HUES6 (cell line): ENCODE data around the gene TNS4.
A peak's percentile ranks its signal among the peaks of the same experiment; 100 is the strongest.

ENCODE experiments used
- H3K27ac ChIP-seq: 2 replicates; pipeline ENCODE4 v1.7.0; 2013; ENCODE audit warnings: low read depth, mild to moderate bottlenecking, low read length, inconsistent platforms
- H3K27me3 ChIP-seq: 2 replicates; pipeline ENCODE4 v1.6.1; 2013; ENCODE audit warnings: low read length; ENCODE audit not compliant: control insufficient read depth, insufficient read depth
- H3K36me3 ChIP-seq: 2 replicates; pipeline ENCODE4 v1.6.1; 2013; ENCODE audit warnings: low read length; ENCODE audit not compliant: control insufficient read depth, insufficient read depth
- H3K4me1 ChIP-seq: 2 replicates; pipeline ENCODE4 v1.6.1; 2013; ENCODE audit warnings: low read length; ENCODE audit not compliant: control insufficient read depth, insufficient read depth
- H3K4me3 ChIP-seq: 2 replicates; pipeline ENCODE4 v1.5.1; 2013; ENCODE audit warnings: low read depth, low read length
- H3K9ac ChIP-seq: one replicate; pipeline ENCODE4 v1.6.1; 2013; ENCODE audit warnings: mild to moderate bottlenecking, low read length
- H3K9me3 ChIP-seq: 2 replicates; pipeline ENCODE4 v1.6.1; 2013; ENCODE audit warnings: low read depth, low read length; ENCODE audit not compliant: control insufficient read depth, insufficient read depth

Gene TNS4

GRCh38 chr17:40511667-40512220, 10.3 kb upstream of the TNS4 start:
- H3K27ac ChIP-seq, result no peak overlapping the region
- peaks cover 35% of the 10 kb centered on the region for H3K4me1 ChIP-seq
- no peaks in the 10 kb centered on the region for H3K9me3 ChIP-seq
- no peaks in the 10 kb centered on the region for H3K27me3 ChIP-seq
- H3K9ac ChIP-seq, result no peak overlapping the region
- no peaks in the 10 kb centered on the region for H3K36me3 ChIP-seq
- no peak overlapping the region for H3K4me3 ChIP-seq

- H3K9ac ChIP-seq, result no peak overlapping the region
- no peak overlapping the region for H3K27ac ChIP-seq
- no peaks in the 10 kb centered on the region for H3K9me3 ChIP-seq
- H3K4me1 ChIP-seq, result peaks cover 36% of the 10 kb centered on the region
- H3K4me3 ChIP-seq, result no peak overlapping the region
- H3K36me3 ChIP-seq, result no peaks in the 10 kb centered on the region
- no peaks in the 10 kb centered on the region for H3K27me3 ChIP-seq
Measured at GRCh38 chr17:40511136-40511535, 9.7 kb upstream of the TNS4 start.

GRCh38 chr17:40510328-40510648, 8.9 kb upstream of the TNS4 start:
- no peak overlapping the region for H3K4me3 ChIP-seq
- no peak overlapping the region for H3K27ac ChIP-seq
- no peaks in the 10 kb centered on the region for H3K36me3 ChIP-seq
- H3K9ac ChIP-seq, result peak overlapping the region; percentile 1
- no peaks in the 10 kb centered on the region for H3K9me3 ChIP-seq
- peaks cover 33% of the 10 kb centered on the region for H3K4me1 ChIP-seq
- H3K27me3 ChIP-seq, result no peaks in the 10 kb centered on the region

- Histone ChIP-seq H3K4me3 (no peak overlapping the region), H3K36me3 (no peaks in the 10 kb centered on the region), H3K4me1 (peaks cover 31% of the 10 kb centered on the region), H3K9ac (peak overlapping the region; percentile 1), H3K27ac (no peak overlapping the region), H3K9me3 (no peaks in the 10 kb centered on the region), H3K27me3 (no peaks in the 10 kb centered on the region)
Measured at GRCh38 chr17:40509626-40510327, 8.4 kb upstream of the TNS4 start.

GRCh38 chr17:40506786-40507185, 5.4 kb upstream of the TNS4 start:
- H3K27me3 ChIP-seq, result no peaks in the 10 kb centered on the region
- no peak overlapping the region for H3K4me3 ChIP-seq
- no peaks in the 10 kb centered on the region for H3K9me3 ChIP-seq
- H3K4me1 ChIP-seq, result peaks cover 31% of the 10 kb centered on the region
- H3K36me3 ChIP-seq, result no peaks in the 10 kb centered on the region
- no peak overlapping the region for H3K9ac ChIP-seq
- no peak overlapping the region for H3K27ac ChIP-seq

GRCh38 chr17:40503154-40503553, 1.7 kb upstream of the TNS4 start:
- Histone ChIP-seq H3K27me3 (no peaks in the 10 kb centered on the region), H3K4me3 (no peak overlapping the region), H3K4me1 (peaks cover 38% of the 10 kb centered on the region), H3K9ac (no peak overlapping the region), H3K36me3 (no peaks in the 10 kb centered on the region), H3K27ac (no peak overlapping the region), H3K9me3 (no peaks in the 10 kb centered on the region)

- Histone ChIP-seq H3K4me1 (peaks cover 42% of the 10 kb centered on the region), H3K27me3 (no peaks in the 10 kb centered on the region), H3K4me3 (no peak overlapping the region), H3K9me3 (no peaks in the 10 kb centered on the region), H3K9ac (no peak overlapping the region), H3K36me3 (no peaks in the 10 kb centered on the region), H3K27ac (no peak overlapping the region)
Measured at GRCh38 chr17:40502716-40503115, 1.3 kb upstream of the TNS4 start.

GRCh38 chr17:40500709-40501108, 714 bp downstream of the TNS4 start:
- Histone ChIP-seq H3K36me3 (no peaks in the 10 kb centered on the region), H3K27me3 (no peaks in the 10 kb centered on the region), H3K9me3 (no peaks in the 10 kb centered on the region), H3K9ac (no peak overlapping the region), H3K27ac (no peak overlapping the region), H3K4me1 (peaks cover 38% of the 10 kb centered on the region), H3K4me3 (no peak overlapping the region)

GRCh38 chr17:40500190-40500589, 1.2 kb downstream of the TNS4 start:
- no peak overlapping the region for H3K27ac ChIP-seq
- H3K9me3 ChIP-seq, result no peaks in the 10 kb centered on the region
- no peak overlapping the region for H3K4me3 ChIP-seq
- H3K27me3 ChIP-seq, result no peaks in the 10 kb centered on the region
- no peaks in the 10 kb centered on the region for H3K36me3 ChIP-seq
- peak overlapping the region; percentile 3 for H3K9ac ChIP-seq
- peaks cover 40% of the 10 kb centered on the region for H3K4me1 ChIP-seq

- Histone ChIP-seq H3K27me3 (no peaks in the 10 kb centered on the region), H3K27ac (peak overlapping the region; percentile 53; the same call in 1 of the 2 replicates), H3K4me3 (no peak overlapping the region; the same call in 1 of the 2 replicates), H3K9ac (peak overlapping the region; percentile 25), H3K36me3 (no peaks in the 10 kb centered on the region), H3K9me3 (no peaks in the 10 kb centered on the region), H3K4me1 (peaks cover 40% of the 10 kb centered on the region)
Measured at GRCh38 chr17:40499551-40500189, 1.8 kb downstream of the TNS4 start.

GRCh38 chr17:40498281-40499084, 2.9 kb downstream of the TNS4 start:
- no peak overlapping the region for H3K27ac ChIP-seq
- H3K9ac ChIP-seq, result no peak overlapping the region
- peaks cover 43% of the 10 kb centered on the region for H3K4me1 ChIP-seq
- no peaks in the 10 kb centered on the region for H3K9me3 ChIP-seq
- H3K36me3 ChIP-seq, result no peaks in the 10 kb centered on the region
- no peak overlapping the region for H3K4me3 ChIP-seq
- no peaks in the 10 kb centered on the region for H3K27me3 ChIP-seq
